GM19372 (cell line): Measurements from ENCODE around the gene STK4.
"Not testable (repeated sequence)": the region's sequence is repeated elsewhere in the genome, so short reads cannot be mapped to it uniquely, and the experiment has no call there.

Experiments used
- ATAC-seq: cut with Tn5 transposase; IDR thresholded peaks from one replicate; pipeline ENCODE4 v1.9.1; 2021; ENCODE audit warnings: mild to moderate bottlenecking, low read depth, moderate library complexity; ENCODE audit not compliant: unreplicated experiment

Gene STK4

GRCh38 chr20:44981736-44982406, 15.6 kb downstream of the STK4 start:
- ATAC-seq = no peak

GRCh38 chr20:44983093-44983674, 16.9 kb downstream of the STK4 start:
- no peak for ATAC-seq

GRCh38 chr20:44988631-44989171, 22.4 kb downstream of the STK4 start:
- no peak for ATAC-seq

- ATAC-seq = no peak
These were observed 24.1 kb downstream of the STK4 start for GRCh38 chr20:44990425-44990824.

- ATAC-seq = no peak
These were observed 24.6 kb downstream of the STK4 start for GRCh38 chr20:44990957-44991356.

GRCh38 chr20:44993343-44993742, 27.0 kb downstream of the STK4 start:
- no peak for ATAC-seq

- ATAC-seq = no peak
These were observed 30.9 kb downstream of the STK4 start for GRCh38 chr20:44997171-44997570.

- ATAC-seq = no peak
These were observed 31.4 kb downstream of the STK4 start for GRCh38 chr20:44997668-44998067.

GRCh38 chr20:45008521-45009049, 42.3 kb downstream of the STK4 start:
- ATAC-seq = no peak

- no peak for ATAC-seq
These were observed 44.1 kb downstream of the STK4 start for GRCh38 chr20:45010399-45010828.

GRCh38 chr20:45011108-45011526, 44.8 kb downstream of the STK4 start:
- ATAC-seq = no peak

- ATAC-seq = no peak
These were observed 46.5 kb downstream of the STK4 start for GRCh38 chr20:45012682-45013302.

GRCh38 chr20:45014131-45014530, 47.8 kb downstream of the STK4 start:
- not testable (repeated sequence) for ATAC-seq

GRCh38 chr20:45014671-45015415, 48.5 kb downstream of the STK4 start:
- no peak for ATAC-seq

- no peak for ATAC-seq
These were observed 49.9 kb downstream of the STK4 start for GRCh38 chr20:45016089-45016671.

- ATAC-seq = no peak
These were observed 51.0 kb downstream of the STK4 start for GRCh38 chr20:45017281-45017680.

- no peak for ATAC-seq
These were observed 51.5 kb downstream of the STK4 start for GRCh38 chr20:45017857-45018256.

GRCh38 chr20:45019027-45019761, 52.9 kb downstream of the STK4 start:
- ATAC-seq = no peak

- ATAC-seq = no peak
These were observed 53.4 kb downstream of the STK4 start for GRCh38 chr20:45019762-45020123.
